Measurements from ENCODE around the gene RPS6KA2.

The RPS6KA2 gene

DNA sequence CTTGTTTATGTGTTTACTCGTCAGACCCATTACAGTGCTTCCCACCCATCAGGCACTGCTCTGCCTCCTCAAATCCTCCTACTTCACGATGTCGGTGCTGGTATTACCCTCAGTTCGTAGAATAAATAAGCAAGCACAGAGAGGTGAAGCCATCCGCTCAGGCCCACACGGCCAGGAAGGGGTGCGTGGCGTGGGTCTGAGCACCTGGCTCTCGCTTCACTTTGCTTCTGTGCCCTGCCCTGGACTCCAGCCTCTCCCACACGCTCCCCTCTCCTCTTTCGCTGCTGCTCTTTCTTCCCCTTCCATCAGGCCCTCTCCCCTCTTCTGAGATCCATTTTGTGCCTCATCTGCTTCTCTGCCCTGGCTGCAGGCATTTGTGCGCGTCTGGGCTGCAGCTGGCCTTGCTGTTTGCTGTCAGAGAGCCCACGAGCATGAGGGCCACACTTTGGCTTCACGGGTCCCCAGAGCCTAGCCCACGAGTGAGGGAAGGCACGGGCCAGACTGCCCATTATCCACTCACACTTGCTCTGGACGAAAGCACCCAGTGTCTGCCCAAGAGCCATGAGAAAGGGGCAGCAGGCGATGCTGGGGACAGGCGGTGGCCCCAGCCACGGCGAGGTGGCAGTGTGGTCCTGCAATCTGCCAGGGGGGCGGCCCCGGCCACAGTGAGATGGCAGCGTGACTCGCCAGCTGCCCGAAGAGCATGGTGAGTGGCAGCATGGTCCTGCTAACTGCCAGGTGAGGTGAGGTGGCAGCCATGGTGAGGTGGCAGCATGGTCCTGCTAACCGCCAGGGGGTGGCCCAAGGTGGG is 148.1 kb downstream of the RPS6KA2 start:
- DNase-seq, result no peak

DNA sequence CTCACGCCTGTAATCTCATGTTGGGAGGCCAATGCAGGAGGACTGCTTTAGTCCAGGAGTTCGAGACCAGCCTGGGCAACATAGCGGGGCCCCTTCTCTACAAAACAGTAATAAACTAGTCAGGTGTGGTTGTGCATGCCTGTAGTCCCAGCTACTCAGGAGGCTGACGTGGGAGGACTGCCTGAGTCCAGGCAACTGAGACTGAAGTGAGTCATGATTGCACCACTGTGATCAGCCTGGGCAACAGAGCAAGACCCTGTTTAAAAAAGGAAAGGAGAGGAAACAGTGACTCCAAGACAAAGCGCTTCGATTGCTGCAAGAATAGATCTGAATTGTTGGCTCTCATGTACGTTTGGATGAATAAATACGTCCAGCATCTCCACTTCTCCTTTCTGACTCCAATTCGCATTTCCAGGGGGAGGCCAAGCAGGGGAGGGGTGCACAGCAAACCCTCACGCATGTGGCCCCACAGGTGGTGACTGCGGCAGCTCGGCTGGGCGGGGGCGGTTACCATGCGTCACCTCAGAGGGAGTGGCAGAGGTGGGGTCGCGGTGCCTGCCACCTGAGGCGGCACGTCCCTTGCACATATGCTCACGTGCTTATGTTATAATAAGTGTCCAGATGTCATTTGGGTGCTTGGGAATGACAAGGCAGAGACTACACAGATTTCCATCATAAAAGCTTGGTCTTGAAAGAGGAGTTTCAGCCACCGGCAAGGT is 149.2 kb downstream of the RPS6KA2 start:
- DNase-seq, result no peak

DNA sequence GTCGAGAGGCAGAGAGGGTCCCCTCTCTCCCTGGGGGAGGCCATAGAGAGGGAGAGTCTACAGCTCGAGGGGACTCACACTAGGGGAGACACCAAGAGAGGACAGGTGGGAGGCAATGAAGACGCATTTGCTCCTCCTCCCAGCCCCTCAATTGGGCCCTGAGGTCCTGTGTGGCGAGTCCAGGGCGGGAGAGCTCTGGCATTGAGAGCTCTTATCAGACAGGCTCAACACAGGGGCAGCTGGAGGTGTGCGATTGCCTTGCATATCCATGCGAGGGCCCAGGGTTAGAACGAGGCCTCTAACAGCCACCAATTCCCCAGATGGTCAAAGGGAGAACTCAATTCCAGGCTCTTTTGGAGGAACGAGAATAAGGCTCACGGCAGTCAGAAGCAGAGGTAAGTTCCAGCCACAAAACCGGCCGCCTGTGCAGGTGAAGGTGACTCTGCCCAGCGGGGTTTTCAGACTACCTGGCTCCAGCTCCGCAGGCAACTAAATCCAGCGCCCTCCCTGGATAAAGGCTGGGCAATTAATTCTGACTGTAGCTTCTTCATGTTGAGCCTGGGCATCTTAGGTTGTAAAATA is 150.3 kb downstream of the RPS6KA2 start:
- DNase-seq, result no peak

DNA sequence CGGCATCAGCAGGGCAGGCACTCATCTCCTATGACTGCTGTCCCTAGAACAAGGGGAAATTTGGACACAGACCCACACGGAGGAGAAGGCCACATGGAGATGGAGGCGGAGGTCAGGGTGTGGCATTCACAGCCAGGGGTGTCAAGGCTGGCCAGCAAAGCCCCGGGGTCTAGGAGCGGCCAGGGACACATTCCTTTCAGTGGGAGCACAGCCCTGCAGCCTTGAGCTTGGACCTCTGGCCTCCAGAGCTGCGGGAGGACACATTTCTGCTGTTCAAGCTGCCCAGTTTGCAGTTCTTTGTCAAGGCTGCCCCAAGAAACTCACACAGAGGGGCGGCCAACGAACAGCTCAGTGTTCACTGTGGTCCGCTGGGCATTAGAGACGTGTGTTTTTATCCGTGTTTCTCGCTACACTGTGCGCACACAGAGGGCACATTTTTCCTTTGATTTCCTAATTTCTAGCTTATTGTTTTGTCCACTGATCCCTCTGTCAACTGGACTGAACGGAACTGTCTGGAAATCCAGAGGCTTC is 150.9 kb downstream of the RPS6KA2 start:
- DNase-seq, result no peak

DNA sequence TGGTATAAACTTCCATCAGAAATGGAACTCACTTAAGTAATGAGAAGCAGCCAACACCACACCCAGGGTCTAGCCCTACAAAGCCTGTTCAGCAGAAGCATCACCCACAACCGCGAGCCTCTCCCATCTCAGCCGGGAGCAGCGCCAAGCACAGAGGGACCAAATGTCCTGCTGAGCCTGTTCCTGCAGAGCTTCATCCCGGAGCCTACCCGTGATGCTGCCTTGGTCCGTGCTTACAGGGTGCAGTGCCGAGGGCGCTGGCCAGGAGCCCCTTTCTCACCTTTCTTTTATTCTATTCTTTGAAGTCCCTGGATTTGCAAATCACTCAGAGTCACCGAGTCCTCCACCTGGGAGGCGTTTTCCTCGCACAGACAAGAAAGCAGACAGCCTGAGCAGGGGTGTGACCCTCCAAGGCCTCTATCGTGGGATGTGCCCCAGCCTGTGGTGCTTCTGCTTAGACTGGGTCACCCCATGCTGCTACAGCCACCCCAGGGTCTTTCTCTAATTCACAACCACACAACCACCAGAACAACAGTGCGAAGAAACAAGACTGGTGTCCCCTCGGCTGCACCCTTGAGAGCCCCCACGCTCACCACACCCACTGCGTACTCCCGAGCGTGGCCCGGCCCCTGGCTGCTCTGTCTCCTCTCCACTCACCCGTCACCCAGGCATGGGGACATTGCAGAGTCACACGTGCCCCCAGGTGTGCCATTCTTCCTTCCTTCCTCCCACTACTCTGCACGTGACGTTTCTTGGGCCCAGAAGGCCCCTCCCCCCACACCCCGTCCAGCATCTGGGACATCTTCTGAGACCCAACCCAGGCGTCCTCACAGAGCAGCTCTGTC is 152.1 kb downstream of the RPS6KA2 start:
- no peak for DNase-seq

DNA sequence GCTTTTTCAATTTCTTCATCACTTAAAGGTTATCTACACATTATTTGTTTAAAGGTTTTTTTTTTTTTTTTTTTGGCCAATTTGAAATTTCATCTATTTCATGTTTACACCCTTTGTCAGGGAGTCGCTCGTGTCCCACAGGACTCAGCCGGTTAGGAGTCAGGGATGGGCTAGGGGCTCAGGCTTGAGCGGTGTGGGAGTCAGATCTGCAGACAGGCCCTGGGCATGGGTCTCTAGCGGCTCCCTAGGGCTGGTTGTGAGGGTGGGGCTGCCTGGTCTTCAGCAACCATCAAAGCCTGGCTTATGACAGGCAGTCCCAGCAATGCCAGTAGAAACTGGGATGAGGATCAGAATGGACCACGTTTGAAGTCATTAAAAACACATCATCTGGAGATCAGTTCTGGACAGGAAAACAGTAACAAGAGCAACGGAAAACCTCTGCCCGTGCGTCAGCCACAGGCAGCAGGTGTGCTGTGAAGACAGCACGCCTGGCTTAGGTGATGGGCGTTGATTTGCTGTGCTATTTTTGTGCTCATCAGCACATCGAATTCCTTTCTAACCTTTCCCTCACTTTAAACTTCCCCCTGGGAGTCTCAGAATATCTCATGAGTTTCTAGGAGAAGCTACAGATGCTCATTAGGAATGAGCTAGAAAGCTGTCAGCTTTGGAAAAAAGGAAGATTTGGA is 153.0 kb downstream of the RPS6KA2 start:
- no peak for DNase-seq

DNA sequence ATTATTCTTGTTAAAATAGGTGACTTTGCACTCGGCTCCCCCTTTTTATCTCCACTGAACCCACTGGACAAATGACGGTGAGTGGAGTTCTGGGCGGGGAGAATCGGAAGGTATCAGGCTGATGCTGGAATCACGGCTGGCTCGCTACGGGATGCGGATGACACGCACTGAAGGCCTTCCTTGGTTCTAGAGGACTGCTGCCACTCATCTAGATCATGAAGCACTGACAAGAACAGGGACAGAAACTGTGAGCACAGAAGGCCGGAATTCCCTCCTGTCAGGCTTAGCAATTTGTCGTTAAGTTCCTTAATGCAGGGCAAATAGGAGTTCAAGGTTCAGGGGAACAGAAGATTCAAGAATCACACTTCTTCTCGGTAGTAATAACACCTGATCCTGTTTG is 154.4 kb downstream of the RPS6KA2 start:
- no peak for DNase-seq

DNA sequence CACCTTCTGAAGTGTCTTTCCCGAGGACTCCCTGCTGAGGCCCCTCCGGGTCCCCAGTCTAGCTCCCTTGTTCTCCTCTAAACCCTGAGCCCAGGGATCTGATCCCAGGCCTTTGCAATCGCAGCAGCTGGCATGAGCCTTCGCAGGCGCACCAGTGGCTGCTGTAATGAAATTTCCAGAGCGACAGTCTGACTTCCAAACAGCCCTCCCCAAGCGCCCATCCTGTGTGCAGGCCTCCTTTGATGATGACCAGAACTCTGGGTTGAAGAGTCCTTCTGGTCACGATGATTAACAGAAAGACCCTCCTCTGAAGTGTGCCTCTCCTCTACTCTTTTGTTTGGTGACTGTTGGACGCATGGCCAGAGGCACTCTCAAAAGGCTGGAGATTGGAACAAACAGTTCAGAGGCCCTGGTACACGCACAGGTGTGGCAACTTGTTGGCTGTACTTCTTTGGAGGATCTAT is 155.2 kb downstream of the RPS6KA2 start:
- DNase-seq, result no peak

DNA sequence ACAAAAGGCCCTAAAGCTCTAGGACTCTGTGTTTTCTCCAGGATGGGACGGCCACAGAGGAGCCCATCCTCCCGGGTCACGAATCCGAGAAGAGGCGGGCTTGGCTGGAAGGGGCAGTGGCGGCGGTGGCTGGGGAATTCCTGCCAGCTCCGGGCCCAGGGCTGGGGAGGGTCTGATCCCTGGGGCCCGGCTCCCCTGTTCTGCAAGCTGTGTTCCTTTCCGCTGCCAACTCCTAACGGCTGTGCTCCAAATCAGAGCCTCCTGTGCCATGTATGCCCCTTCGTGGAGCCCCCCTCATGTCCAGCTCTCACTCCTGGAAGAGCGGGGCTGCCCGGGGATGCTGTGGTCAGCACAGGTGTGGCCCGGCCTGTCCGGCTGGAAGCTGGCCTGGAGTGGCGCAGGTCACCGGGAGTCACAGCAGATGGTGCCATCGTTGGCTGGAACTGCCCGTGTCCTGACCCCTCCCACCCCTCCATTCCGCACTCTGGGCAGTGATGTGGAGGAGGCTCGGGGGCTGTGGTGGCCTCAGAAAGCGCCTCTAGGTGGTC is 156.1 kb downstream of the RPS6KA2 start:
- DNase-seq, result no peak

DNA sequence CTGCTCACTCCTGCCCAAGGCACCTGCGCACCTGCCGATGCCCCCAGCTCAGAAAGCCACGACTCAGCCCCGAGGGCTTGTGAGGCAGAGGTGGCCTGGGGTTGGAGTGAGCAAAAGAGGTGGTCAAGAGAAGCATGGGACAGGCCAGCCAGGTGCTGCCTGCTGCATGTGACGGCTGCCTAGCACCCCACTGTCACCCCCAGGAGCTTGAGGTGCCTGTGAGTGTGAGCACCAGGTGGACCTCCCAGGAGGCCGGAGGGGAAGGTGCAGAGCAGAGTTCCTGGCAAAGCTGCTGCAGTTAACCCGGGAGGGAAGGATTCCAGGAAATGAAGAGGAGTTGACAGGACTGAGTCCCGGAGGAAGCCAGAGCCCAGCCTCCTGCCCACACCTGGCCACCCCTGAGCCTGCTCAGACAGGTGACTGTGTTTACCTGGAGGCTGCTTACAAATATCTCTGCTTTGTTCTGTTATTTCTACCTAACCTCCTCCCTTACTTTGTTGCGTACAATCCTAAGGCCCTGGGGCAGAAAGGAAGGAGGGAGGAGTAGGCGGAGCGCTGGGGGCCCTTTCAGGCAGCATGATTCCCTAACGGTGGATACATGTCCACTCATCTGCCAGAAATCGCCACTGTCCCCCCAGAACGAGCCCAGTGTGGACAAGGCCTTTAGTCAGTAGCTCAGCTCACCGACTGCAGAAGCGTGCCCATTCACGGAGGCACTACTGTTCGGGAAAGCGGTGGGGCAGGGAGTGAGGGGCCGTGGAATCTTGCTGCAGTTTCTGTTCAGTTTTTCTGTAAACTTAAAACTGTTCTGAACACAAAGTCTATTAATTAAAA is 156.8 kb downstream of the RPS6KA2 start:
- no peak for DNase-seq

DNA sequence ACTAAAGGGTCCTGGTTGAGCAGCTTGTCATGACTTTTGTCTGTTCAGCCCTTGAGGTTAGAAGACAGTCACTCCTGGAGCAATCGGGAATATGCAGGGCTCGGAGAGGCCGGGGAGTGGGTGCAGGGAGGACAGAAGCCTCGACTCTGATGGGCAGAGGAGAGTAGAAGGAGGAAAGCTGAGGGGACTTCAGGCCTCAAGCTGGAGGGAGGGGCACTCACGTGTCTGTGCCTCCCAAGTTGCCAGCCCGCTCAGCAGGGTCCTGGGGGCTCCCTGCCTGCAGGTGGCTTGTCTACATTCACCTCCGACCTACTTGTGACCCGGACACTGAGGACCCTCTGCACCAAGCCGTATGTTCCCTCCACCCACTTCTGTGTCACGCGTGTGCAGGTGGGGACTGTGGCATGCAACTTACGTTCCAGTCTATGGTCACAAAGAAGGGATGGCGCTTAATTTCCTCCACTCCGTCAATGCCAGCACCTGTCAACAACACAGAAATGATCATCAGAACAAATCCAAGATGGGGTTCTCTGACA is 157.6 kb downstream of the RPS6KA2 start:
- no peak for DNase-seq

DNA sequence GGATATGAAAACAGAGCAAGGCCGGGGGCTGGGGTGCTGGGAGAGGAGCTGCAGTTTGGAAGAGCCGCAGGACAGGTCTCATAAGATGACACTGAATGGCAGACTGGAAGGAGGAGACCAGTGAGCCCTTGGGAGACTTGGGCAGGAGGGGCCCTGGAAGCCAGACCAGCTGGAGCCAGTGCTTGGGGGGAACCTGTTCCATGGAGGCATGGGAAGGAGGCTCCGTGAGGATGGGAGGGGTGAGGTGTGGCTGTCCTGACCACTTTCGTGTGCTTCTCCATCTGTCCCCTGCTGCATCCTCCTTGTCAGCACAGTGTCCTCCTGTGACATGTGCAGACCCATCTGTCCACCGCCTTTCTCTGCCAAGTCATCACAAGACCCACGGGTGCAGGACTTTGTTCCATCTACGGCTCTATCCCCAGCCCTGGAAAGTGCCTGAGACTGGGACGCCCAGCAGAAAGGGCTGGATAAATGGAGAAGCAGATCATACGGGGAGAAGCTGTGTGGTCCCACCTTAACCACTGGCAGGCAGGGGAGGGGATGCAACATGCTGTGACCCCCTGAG is 159.5 kb downstream of the RPS6KA2 start:
- DNase-seq, result no peak

DNA sequence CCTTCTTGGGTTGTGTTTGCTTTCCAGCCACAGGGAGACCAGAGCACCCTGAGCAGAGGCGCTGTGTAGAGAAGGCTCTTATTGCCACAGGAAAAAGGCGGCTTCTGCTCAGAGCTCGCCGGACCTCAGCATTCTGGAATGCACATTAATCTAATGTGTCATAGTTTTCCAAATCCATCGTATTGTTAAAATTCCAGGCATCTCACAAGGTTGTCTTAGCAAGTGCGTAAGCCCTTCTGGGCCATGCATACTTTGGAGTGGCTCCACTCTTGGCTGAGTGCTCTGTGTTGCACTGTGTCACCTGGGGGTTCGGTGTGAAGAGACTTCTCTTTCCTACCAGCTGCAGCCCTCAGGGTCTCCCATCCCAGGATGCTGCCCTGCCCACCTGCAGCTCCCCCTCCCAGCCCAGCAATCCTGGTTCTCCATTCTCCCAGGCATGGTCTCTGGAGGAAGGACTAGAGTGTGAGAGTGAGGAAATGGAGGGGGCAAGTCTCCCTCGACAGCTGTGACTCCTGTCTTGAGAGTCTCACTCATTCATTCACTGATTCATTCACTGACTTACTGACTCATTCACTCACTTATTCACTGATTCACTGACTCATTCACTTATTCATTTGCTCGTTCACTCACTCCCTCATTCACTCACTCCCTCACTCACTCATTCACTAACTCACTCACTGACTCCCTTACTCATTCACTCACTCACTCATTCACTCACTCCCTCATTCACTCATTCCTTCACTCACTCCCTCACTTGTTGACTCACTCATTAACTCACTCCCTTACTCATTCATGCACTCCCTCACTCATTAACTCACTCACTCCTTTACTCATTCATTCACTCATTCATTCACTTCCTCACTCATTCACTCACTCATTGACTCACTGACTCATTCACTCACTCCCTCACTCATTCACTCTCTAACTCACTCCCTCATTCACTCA is 160.6 kb downstream of the RPS6KA2 start:
- no peak for DNase-seq

DNA sequence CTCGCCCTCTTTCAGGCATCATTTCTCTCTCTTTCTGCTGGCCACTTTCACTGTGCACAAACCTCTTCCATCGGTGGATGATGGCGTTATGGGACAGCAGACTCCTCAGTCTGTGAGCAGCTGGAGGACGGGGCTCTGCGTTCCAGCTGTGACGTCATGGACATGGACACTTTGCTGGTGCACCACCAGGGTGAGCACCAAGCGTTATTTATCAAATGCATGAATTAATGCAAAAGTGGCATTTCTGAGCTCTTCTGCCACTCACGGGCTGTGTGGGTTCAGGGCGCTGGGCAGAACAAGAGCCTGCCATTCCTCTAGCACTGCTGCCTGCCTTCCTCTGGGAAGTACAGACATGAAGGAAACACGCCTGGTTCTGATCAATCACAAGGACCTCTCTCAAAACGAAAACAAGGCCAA is 161.4 kb downstream of the RPS6KA2 start:
- DNase-seq, result no peak

DNA sequence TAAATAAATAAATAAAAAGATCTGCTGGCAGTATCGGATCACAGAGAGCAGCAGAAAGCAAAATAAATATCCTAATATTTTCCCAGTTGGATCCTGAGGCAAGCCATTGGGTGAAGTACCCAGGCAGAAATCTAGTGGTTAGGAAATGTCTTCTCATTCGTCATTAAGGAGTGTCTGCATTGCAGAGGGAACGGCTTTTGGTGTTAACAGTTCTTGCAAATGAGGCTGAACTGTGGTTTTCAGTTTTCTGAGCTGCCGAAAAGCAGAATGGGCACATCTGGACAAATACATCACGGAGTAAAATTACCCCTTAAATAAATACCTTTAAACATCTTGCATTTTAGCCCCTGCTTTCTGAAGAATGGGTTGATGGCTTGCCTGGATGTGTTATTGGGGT is 162.1 kb downstream of the RPS6KA2 start:
- no peak for DNase-seq

DNA sequence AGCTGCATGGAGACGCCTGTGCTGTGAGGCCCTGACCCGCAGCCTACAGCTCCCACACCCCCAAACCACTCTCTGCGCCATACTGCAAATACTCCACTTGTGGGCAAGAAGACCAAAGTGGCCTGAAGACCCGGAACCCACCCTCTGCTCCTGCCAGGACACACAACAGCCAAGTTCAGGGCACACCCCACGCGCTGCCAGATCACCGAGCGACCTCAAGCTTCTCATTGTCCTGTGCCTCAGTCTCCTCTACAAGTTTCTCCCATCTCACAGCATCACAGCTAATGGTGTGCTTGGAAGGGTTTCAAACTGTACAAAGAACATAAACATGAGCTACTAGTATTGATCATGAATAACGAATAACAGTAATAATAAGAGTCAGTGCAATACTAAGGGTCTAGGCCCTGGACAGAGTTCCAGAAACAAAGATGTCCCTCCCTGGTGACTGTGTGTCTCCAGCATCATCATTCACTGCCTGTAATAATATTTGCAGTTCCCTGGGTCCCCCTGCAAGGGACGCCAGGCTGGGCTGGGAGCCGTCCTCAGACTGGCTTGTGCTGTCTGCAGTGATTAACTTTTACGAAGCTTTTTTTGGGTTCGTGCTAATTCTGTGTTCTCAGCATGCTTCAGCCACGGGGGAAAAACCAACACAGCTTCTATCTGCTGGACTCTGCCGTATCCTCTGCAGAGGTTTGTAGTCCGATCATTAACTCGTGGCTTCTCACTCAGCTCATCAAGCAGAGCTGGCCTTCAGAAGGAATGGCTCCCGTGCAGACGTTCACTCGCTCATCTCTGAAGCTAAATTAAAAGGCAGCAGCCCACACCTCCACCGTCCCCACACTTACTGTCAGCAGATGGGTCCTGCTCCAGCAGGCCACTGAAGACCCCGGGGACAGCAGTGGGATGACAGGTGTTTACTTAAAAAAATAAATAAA is 162.7 kb downstream of the RPS6KA2 start:
- no peak for DNase-seq

DNA sequence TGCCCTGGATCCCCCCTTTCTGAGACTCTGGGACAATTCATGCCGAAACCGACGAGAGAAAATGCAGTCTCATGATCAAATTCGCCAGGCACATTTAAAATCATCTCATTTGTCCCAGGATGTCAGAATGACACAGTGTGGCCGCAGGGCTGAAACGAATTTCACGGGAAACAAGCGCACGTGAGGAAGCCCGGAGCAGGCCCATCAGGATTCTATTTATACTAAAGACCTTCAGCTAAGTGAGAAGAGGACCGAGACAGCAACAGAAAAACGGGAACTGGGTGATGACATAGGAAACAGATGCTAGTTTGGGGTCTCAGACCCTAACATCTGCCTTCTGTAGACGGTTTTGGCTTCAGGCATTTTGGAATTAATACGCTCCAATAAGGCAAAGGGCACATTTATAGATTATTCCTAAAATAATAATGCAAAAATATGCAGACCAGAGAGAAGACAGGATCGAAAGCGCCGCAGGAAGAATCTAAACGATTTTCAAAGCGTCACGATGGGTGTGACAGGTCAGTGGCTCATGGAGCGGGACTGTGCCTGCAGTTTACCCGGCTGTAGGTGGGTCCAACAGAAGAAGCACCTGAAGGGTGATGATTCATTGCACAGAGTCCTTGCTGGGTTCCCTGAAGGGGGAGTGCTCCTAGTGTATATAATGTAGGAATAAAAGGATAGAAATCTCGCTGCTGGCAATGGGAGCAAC is 163.5 kb downstream of the RPS6KA2 start:
- DNase-seq, result no peak
